ENCODE data around the gene USP21.

The USP21 gene

DNA sequence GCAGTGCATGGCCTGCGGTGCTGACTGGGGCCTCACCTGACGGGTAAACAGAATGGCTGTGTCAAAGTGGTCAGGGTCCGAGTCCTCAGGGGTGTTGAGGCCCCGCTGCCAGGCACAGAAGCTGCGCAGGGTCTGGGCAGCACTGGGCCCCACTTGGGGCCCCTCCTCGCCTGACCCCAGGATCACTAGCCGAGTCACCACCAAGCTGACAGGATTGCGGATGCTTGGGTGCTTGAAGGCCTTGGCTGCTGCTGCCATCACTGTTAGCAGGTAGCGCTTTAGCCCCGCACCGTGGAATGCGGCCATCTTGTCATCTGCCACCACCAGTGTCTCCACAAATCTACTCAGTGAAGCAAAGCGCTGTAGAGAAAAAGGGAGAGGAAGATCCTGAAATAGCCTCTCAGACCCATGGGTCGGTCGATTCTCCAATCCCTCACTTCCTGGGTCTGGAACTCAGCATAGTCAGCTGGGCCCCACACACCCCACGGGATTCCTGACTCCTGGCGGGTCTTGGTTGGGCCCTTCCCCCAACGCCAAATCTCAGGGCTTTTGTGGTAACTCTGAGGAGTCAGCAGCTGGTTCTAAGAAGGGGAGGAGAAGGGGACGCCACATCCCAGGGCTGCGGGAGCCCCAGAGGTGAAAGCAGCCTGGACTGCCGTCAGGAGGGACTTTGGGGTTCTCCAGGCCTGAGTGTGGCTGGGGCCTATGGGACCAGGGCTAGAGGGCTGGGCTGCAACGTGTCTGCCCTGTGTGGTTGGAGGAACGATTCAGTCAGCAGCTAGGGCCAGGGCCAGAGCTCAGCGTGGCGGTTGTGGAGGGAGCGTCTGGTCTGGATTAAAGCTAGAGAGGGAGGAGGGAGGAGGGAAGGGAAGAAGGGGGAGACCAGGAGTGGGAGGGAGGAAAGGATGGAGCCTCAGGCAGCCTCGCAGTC, 37.5 kb downstream of the USP21 start:
- DNase-seq = no peak

GRCh38 chr1:161197560-161198193, 38.4 kb downstream of the USP21 start:
- no peak for DNase-seq

- no peak for DNase-seq
These were observed 39.0 kb downstream of the USP21 start for GRCh38 chr1:161198194-161198896.

- DNase-seq = no peak
These were observed 39.7 kb downstream of the USP21 start, which contains the start of gene ADAMTS4 for GRCh38 chr1:161198897-161199431. Gene ADAMTS4, minus strand, starts transcription at chr1:161199054. Its CDS starts 427 bp downstream, at chr1:161198627.

DNA sequence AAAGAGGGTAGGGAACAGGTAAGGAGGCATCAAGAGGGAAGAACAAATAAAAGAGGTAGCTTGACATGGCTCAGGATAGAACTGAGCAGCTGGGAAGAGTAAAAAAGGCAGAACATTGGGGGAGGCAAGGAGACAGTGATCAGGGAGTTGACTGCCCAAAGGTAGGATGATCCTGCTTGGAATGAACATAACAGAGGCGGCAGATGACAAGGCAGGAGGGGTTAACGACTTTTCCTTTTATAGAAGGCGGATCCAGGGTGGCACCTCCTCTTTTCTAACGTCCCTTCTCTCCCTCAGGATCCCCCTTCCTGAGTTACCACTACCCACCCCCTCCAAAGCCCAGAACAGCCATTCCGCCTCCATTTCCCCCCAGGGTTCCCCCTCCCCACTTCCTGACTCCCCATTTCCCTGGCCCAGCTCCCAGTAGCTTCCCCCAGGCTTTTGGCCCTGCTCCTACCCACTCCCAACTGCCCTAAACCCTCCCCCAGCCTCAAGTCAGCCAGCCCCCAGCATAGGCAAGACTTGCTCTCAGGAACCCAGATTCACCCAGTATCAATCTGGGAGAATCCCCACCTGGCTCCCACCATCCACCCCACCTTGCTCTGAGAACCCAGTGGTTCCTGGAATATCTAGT, 40.3 kb downstream of the USP21 start:
- DNase-seq = no peak

DNA sequence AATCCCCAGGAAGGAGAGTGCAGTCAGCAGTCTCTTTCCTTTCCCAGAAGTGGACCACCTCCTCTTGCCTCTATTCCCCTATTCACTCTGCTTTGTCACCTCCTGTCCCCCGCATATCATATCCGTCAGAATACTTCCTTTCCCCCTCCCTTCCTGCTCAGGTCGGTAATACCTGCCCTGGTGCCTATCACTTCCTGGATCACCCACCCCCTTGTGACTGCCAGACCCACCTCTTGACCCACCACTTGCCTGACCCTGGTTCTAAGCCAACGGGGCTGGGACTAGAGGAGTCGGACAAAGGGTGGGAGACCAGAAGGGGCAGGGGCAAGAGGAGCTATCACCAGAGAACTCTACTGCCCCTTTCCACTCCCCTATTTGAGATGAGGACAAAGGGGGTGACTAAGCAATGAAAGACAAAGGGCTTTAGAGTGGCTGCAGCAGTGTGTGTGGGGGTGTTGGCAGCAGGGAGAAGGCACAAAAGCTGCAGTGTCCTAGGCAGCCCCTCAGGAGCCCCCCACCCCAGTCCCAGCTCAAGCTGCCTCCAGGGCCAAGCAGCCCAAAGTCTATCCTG, 41.2 kb downstream of the USP21 start:
- no peak for DNase-seq

DNA sequence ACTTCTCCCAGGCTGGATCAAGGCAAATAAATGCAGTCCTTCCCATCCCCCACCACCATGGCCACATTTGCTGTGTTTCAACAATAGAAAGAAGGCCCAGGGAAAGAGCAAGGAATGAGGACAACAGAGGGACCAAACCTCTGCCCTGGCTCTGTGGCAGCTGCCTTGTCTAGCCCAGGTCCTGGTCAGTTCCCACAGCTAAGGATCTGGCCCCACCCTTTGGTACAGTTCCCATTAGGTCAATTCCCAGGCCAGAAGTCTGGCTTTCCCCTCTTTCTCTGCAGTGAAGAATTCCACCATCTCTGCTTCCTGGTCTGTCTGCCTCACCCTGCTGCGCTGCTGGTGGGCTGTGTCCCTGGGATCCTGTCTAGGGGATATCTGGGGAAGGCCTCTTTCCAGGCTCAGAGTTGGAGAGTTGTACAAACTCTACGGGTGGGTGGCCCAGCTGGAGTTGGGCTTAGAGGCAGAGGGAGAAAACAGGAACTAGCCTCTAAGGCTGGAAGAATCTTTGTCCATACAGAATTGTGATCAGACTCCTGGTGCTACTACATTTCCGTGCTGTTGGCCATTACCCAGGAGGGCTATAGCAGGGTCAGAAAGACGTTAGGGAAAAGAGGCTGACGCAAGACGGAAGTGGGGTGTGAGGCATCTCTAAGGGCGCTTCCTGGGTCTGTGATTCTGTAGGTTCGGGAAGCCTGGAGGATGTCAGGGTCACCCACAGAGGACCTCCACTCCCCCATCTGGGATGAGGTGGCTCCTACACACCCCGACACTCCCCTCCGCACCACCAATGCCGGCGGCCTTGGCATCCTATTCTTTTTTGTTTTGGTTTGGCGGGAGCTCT, 41.9 kb downstream of the USP21 start:
- DNase-seq = no peak

DNA sequence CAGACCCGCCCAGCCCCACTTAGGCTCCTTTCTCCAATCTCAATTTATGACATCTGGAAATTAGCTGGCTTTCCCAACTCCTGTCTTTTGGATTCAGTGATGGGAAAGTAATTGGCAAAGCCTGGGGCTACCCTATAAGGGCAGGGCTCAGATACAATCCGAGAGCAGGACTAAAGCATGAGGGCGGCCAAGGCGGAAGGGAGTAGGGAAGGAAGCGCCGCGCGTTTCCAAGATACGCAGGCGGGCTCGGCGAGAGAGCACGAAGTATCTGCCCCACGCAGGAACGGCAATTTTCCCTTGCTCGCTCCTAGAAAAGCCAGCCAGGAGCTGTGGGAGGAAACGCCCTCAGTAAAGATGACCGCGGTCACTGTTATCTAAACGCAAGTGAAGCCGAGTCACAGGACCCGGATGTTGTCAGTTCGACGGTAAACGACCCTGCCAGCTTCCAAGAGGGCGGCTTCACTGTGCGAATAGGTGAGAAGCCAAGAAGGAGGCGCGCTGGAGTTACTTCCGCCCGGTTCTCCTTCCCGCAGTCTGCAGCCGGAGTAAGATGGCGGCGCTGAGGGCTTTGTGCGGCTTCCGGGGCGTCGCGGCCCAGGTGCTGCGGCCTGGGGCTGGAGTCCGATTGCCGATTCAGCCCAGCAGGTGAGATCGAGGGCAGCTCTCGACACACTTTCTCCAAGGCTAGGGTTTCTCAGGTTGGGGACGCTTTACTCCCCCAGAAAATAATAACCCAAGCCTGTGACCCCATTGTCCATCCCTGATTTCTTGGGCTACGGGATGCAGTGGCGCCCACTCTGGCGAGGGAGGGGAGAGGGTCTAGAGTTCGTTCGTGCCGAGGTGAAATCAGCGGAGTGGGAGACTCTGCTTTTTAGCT, 42.8 kb downstream of the USP21 start, which contains the start of gene NDUFS2:
TSS of gene NDUFS2 (plus strand) at position 532 of the 877 bp plus-strand sequence. CDS start at position 551, 19 bp downstream.
- peak; percentile 88 to 90 for DNase-seq

DNA sequence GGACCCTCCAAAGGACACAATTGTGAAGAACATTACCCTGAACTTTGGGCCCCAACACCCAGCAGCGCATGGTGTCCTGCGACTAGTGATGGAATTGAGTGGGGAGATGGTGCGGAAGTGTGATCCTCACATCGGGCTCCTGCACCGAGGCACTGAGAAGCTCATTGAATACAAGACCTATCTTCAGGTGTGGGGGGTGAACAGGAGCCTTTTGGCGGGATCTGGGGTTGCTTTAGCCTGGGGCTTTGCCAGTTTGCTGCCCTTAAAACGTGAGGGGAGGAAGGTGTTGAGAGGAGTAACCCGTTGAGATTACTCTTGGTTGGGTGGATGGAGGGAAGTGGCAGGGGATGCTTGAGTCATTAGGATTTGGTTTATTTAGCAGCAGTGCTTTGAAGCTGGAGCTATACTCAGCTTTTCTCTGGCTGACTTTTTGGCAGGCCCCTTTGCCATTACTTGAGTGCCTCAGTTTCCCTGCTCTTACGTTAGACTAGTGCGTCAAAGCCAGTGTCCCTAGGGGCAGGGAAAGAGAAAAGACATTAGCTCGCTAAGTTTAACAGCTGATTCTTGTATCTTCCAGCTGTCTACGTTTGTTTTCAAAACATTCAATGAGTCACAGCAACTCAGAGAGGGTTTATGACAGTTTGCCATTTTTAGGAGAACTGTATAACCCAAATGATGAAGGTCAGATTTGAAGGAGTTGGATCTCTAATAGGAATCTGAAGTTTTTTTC, 47.3 kb downstream of the USP21 start:
- DNase-seq = no peak

DNA sequence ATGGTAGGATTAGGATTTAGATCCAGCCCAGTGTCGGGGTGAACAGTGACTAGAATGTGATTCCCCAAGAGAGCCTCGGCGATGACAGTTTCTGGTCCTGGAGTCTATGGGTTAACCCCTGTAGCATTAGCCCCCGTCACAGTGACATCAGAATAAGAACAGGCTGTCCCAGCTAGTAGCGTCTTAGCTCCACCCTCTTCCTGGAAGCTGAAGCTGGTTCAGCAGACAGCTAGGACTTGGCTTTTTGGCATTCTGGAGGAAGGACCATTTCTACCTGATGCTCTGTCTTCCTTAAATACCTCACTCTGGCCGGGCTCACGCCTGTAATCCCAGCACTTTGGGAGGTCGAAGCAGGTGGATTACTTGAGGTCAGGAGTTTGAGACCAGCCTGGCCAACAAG, 47.9 kb downstream of the USP21 start:
- no peak for DNase-seq

DNA sequence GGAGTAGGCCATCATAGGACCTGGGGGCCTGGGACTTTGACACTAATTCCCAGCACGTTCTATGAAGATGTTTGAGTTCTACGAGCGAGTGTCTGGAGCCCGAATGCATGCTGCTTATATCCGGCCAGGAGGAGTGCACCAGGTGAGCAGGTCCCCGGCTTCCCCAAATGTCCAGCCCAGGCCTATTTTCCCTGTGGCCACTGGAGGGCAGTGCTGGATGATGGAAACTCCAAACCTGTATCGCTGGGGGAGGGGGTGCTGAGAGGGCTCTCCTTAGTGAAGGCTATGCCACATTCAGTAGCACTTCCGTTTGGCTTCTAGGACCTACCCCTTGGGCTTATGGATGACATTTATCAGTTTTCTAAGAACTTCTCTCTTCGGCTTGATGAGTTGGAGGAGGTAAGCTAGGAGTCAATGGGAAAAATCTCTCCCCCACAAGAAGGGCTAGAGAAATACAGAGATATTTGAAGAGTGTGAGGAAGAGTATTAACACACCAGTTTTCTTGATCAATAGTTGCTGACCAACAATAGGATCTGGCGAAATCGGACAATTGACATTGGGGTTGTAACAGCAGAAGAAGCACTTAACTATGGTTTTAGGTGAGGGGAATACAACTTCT, 50.6 kb downstream of the USP21 start:
- peak; percentile 67 to 68 for DNase-seq

GRCh38 chr1:161214369-161214768, 55.1 kb downstream of the USP21 start:
- DNase-seq = no peak

- no peak for DNase-seq
These were observed 55.8 kb downstream of the USP21 start, which contains the start of gene FCER1G for GRCh38 chr1:161215076-161215475. Gene FCER1G, plus strand, starts transcription at chr1:161215295. Its CDS starts 27 bp downstream, at chr1:161215322.

Measured in stimulated activated CD4-positive, alpha-beta T cell treated with anti-CD3 and anti-CD28 coated beads, Interleukin-2, amount 100 ng/mL, for 48 hours (primary cell).